ENCODE measurements around the gene NCOA7.
"Not testable (repeated sequence)": the region's sequence is repeated elsewhere in the genome, so short reads cannot be mapped to it uniquely, and the experiment has no call there.

NCOA7 gene

DNA sequence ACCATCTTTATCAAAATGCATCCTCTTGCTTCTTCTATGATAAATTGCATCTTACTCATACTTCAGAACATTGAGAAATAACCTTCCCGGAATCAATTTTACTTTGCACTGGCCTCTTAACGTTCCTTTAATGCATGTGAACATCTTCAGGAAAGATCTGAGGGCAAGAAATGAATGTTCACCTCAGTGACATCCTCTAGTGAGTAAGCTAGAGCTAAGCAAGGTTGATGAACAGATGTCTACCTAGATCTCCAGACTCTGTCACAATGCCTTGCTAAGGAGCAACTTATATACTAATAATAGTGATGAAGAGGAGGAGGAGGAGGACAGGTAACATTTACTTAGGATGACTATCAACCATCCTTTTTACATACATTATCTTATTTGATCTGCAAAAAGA lies 149.0 kb downstream of the NCOA7 start:
- H3K4me1 Mint-ChIP-seq (ENCODE audit: low read depth) = peaks cover 10% of the 10 kb centered on the region
- peaks cover 3% of the 10 kb centered on the region for H3K27me3 Mint-ChIP-seq (ENCODE audit: low read depth)
- no peak overlapping the region for H3K27ac Mint-ChIP-seq
- H3K4me3 Mint-ChIP-seq = no peak overlapping the region
- H3K36me3 Mint-ChIP-seq (ENCODE audit: low read depth) = no peaks in the 10 kb centered on the region
- DNase-seq (ENCODE audit: low spot score) = no peak
- H3K9me3 Mint-ChIP-seq = no peaks in the 10 kb centered on the region

DNA sequence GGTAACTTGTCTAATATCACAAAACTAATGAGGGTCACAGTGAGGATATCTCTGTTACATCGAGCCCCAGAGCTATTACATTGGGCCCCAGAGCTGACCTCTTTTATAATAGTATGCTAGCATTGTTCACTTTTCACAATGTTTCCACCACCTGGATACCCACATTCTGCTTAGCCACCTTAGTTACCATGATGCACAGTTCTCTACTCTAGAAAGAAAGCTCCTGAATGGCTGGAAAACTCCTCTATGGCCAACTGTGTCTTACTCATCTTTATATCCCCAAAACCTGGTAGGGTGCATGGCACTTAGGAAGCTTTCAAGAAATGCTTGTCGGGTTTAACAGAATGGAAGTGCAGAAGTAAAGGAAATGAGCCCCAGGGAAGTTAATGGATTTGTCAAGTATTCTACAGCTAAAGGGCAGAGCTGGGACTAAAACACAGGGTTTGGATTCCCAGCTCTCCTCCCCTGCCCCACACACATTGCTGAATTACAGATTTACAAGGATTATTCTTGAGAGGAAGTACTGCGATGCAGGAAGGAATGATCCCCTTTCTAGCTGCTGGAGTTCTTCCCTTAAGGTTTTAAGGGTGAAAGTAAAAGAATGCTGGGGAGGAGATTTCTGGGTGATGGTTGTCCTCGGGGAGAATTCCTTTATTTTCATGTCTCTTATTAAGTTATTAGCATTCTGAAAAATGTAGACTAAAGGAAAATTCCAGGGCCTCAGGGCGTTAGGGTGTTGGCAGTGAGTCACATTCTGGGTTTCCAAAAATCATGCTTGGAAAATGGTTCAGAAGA lies 149.7 kb downstream of the NCOA7 start:
- Mint-ChIP-seq H3K9me3 (no peaks in the 10 kb centered on the region), H3K36me3 (ENCODE audit: low read depth) (no peaks in the 10 kb centered on the region), H3K27me3 (ENCODE audit: low read depth) (peaks cover 3% of the 10 kb centered on the region), H3K4me1 (ENCODE audit: low read depth) (peaks cover 10% of the 10 kb centered on the region), H3K27ac (no peak overlapping the region), H3K4me3 (no peak overlapping the region)
- no peak for DNase-seq (ENCODE audit: low spot score)

DNA sequence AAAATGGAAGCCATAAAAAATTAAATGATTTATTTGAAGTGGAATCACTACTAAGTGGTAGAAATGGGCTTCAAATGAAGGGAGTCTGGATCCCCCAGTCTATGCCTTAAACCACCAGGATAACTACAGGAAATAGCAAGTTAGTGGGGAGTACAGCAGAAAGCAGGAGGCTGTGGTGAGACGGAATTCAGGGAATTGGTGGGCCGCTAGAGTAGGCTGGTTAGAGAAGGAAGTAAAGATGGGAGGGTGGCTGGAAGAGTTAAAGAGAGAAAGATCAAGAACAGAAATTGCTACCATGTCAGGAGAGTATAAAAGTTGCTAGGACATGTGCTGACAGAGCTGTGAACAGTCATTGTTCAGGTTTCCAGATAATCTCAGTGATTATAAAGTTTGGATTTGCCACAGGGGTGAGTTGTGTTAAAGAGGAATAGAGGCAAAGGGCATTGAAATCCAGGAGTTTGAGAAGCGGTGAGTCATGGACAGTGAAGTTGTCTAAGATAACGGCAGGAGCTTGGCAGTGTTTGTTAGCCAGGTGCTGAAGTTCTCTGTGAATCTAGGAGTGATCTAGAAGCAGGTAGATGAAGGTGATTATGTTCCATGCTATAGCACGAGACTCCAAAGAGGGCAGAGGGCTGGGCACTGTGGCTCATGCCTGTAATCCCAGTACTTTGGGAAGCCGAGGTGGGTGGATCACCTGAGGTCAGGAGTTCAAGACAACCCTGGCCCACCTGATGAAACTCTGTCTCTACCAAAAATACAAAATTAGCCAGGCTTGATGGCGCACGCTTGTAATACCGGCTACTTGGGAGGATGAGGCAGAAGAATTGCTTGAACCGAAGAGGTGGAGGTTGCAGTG lies 152.1 kb downstream of the NCOA7 start:
- peaks cover 18% of the 10 kb centered on the region for H3K4me1 Mint-ChIP-seq (ENCODE audit: low read depth)
- no peak overlapping the region for H3K4me3 Mint-ChIP-seq
- H3K36me3 Mint-ChIP-seq (ENCODE audit: low read depth) = no peaks in the 10 kb centered on the region
- no peak for DNase-seq (ENCODE audit: low spot score)
- H3K27ac Mint-ChIP-seq = no peak overlapping the region
- H3K9me3 Mint-ChIP-seq = no peaks in the 10 kb centered on the region
- H3K27me3 Mint-ChIP-seq (ENCODE audit: low read depth) = peaks cover 3% of the 10 kb centered on the region

DNA sequence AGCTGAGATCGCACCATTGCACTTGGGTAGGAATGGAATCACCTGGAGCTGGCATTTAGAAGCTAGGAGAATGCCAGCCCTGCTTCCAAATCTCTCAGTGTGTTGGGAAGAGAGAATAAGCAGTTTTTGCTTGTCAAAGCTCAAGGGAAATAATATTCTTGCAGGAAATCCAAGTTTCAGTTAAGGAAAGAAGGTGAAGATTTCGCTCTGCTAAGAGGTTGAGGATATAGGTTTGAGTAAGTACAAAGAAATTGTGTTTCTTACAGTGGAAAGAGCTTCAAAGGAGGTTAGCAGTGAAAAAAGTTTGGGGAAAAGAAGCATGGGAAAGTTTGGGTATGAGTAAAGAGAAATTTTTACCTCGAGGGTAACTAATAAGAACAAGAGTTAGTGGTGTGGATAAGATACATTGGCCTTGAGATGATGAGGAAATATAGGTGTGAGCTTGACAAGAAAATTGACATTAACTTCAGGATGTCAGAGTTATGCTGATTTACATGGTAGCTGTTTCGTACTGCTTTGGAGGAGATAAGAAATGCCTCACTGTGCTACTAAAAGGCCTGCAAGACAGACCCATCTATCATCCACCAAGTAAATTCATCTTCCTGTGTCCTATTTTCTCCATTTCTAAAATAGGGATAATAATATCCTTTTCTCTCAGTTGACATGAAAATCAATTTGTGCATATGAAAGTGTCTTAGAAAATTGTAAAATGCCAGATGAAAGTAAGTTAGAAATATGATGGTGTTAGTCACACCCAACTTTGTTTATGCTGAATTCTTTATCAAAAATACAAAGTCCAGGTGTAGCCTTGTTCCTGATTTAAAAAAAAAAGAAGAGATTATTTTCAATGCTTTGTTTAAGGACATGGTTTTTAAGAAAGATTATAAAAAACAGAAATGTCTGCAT lies 153.0 kb downstream of the NCOA7 start:
- Mint-ChIP-seq H3K27me3 (ENCODE audit: low read depth) (peaks cover 3% of the 10 kb centered on the region), H3K4me1 (ENCODE audit: low read depth) (peaks cover 18% of the 10 kb centered on the region), H3K27ac (no peak overlapping the region), H3K36me3 (ENCODE audit: low read depth) (no peaks in the 10 kb centered on the region), H3K4me3 (no peak overlapping the region), H3K9me3 (no peaks in the 10 kb centered on the region)
- no peak for DNase-seq (ENCODE audit: low spot score)

DNA sequence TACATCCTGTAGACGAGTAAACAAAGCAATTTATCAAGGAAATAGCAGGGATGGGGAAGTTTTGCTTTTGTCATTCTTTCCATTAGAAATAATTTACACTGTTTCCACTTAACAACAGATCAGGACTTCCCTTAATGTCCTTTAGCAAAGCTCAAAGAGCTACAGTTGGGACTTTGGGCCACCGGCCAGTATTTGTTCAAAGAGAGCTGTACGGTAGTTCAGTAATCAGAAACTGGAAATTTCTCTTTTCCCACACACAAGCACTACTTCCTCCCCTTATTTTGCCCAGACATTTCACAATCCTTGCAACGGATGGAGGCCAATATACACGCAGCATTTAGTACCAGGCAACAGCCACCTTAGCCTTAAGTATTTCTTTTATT lies 153.7 kb downstream of the NCOA7 start:
- Mint-ChIP-seq H3K4me3 (no peak overlapping the region), H3K27ac (no peak overlapping the region), H3K9me3 (no peaks in the 10 kb centered on the region), H3K27me3 (ENCODE audit: low read depth) (no peaks in the 10 kb centered on the region), H3K4me1 (ENCODE audit: low read depth) (peaks cover 15% of the 10 kb centered on the region), H3K36me3 (ENCODE audit: low read depth) (no peaks in the 10 kb centered on the region)
- DNase-seq (ENCODE audit: low spot score) = no peak

DNA sequence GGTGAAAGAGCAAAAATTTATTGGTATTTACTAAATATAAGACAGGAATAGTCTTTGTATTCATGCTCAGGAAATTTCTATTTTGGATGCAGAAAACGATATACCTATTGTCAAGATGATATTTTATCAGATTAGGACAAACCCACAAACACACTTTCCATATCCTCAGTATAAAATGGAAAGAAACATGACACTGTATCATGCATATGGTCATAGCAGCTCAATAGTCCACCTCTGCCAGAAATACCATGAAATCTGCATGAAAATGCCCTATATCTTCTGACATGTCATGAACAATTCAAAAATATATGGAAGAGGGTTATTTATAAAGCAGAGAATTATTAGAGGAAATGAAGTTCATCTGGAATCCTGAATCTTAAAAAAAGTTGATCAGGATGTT lies 154.1 kb downstream of the NCOA7 start:
- Mint-ChIP-seq H3K9me3 (no peaks in the 10 kb centered on the region), H3K27me3 (ENCODE audit: low read depth) (no peaks in the 10 kb centered on the region), H3K27ac (no peak overlapping the region), H3K4me3 (no peak overlapping the region), H3K4me1 (ENCODE audit: low read depth) (peaks cover 12% of the 10 kb centered on the region), H3K36me3 (ENCODE audit: low read depth) (no peaks in the 10 kb centered on the region)
- DNase-seq (ENCODE audit: low spot score) = no peak

DNA sequence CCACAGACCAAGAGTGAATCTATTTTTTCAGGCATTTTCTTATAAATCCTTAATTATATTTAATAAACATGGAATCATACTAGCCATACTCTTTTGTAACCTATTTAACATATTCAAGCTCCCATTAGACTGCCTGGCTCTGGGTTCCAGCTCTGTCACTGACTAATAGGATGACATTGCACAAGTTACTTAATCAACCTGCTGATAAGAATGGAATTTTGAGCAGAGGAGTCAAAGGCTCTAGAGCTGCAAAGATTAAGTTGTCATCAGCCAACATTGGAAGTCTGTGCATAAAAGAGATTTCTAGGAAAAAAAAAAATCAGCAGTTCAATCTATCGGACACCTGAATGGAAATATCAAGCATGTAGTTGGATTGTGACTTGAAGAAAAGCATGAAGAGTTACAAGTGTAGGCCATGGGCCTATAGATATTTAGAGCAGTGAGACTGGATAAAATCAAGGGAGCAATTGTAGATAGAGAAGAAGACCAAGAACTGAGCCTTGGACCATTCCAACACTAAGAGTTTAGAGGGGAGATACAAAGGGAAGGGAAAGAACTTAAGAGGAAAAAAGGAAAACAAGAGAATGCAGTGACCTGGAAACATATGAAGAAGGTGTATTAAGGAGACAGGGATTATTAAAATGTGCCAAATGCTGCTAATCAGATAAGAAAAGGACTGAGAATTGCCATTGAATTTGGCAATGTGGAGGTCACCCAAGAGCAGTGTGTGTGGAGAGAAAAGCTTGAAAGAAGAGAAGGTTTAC lies 154.8 kb downstream of the NCOA7 start:
- Mint-ChIP-seq H3K4me1 (ENCODE audit: low read depth) (peaks cover 12% of the 10 kb centered on the region), H3K27ac (no peak overlapping the region), H3K9me3 (no peaks in the 10 kb centered on the region), H3K27me3 (ENCODE audit: low read depth) (no peaks in the 10 kb centered on the region), H3K36me3 (ENCODE audit: low read depth) (no peaks in the 10 kb centered on the region), H3K4me3 (no peak overlapping the region)
- no peak for DNase-seq (ENCODE audit: low spot score)

DNA sequence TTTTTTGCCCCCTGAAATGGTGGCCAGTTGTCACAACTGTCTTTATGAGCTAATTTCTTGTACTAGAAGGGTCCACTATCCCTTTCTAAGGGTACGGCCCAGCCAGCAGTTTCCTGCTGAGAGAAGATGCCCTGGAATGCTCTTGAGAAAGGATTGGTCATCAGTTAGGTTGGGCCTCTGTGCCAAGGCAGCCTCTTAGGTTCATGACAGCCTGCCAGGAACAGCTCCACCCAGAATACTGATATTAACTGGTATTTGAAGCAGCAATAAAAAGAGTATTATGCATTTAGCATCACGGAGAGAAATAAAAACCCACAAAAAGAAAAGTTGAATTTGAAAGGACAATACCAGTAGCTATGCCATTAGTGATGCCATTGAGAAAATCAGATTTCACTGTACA lies 156.9 kb downstream of the NCOA7 start:
- H3K36me3 Mint-ChIP-seq (ENCODE audit: low read depth) = no peaks in the 10 kb centered on the region
- peaks cover 12% of the 10 kb centered on the region for H3K4me1 Mint-ChIP-seq (ENCODE audit: low read depth)
- no peak for DNase-seq (ENCODE audit: low spot score)
- no peaks in the 10 kb centered on the region for H3K27me3 Mint-ChIP-seq (ENCODE audit: low read depth)
- H3K27ac Mint-ChIP-seq = no peak overlapping the region
- no peak overlapping the region for H3K4me3 Mint-ChIP-seq
- no peaks in the 10 kb centered on the region for H3K9me3 Mint-ChIP-seq

DNA sequence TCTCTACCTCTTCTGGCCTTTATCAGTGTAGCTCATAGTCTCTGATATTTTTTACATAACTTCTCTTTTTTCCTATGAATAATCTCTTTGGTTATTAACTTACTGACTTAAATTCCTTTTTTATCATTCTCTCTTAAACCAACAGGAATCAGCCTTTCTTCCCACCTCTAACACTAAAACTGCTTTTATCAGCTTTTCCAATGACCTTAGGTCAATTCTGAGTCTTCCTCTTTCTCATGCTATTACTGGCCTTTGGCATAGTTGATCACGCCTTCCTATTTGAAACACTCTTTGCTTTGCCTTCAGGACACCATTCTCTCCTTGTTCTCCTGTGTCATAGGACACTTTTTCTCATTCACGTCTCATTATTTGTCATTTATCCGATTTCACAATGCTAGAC lies 157.7 kb downstream of the NCOA7 start:
- DNase-seq (ENCODE audit: low spot score) = no peak
- Mint-ChIP-seq H3K36me3 (ENCODE audit: low read depth) (no peaks in the 10 kb centered on the region), H3K4me1 (ENCODE audit: low read depth) (peaks cover 12% of the 10 kb centered on the region), H3K27me3 (ENCODE audit: low read depth) (no peaks in the 10 kb centered on the region), H3K4me3 (no peak overlapping the region), H3K9me3 (no peaks in the 10 kb centered on the region), H3K27ac (no peak overlapping the region)

DNA sequence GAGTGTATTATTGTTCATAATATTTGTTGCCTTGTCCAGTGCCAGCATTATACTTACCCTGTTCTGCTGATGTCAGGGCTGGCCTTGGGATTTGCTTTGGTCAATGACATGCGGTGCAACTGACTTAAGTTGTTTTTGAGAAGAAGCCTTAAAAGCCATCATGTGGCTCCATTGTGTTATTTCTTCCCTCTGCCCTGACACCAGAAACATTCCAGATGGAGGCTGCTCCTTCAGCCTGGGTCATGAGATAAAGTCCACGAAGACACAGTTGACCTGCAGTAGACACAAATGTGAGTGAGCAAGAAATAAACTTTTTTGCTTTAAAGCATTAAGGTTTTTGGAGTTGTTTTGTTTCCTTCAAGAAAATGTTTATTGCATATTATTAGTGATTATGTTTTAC lies 158.3 kb downstream of the NCOA7 start:
- Mint-ChIP-seq H3K27ac (no peak overlapping the region), H3K27me3 (ENCODE audit: low read depth) (no peaks in the 10 kb centered on the region), H3K4me1 (ENCODE audit: low read depth) (peaks cover 8% of the 10 kb centered on the region), H3K4me3 (no peak overlapping the region), H3K9me3 (no peaks in the 10 kb centered on the region), H3K36me3 (ENCODE audit: low read depth) (no peaks in the 10 kb centered on the region)
- no peak for DNase-seq (ENCODE audit: low spot score)

DNA sequence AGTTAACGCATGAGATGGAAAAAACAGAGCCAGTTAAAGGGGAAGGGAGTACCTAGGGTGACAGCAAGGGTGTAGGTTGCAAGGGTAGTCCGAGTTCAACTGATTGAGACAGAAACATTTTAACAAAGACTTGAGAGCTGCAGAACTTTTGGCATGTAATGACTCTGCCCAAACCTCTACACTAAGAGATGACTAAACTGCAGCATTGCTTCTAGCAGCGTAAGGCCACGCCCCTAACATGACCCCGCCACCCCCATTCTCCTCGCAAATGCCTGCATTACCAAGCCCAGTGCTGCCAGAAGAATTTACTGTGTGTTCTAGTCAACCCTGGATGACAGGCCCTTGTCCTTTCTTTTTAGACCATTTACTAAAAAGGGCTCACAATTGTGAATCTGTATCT lies 159.5 kb downstream of the NCOA7 start:
- H3K27ac Mint-ChIP-seq = no peak overlapping the region
- no peaks in the 10 kb centered on the region for H3K27me3 Mint-ChIP-seq (ENCODE audit: low read depth)
- no peaks in the 10 kb centered on the region for H3K9me3 Mint-ChIP-seq
- H3K36me3 Mint-ChIP-seq (ENCODE audit: low read depth) = no peaks in the 10 kb centered on the region
- H3K4me1 Mint-ChIP-seq (ENCODE audit: low read depth) = peaks cover 8% of the 10 kb centered on the region
- H3K4me3 Mint-ChIP-seq = no peak overlapping the region
- DNase-seq (ENCODE audit: low spot score) = no peak

DNA sequence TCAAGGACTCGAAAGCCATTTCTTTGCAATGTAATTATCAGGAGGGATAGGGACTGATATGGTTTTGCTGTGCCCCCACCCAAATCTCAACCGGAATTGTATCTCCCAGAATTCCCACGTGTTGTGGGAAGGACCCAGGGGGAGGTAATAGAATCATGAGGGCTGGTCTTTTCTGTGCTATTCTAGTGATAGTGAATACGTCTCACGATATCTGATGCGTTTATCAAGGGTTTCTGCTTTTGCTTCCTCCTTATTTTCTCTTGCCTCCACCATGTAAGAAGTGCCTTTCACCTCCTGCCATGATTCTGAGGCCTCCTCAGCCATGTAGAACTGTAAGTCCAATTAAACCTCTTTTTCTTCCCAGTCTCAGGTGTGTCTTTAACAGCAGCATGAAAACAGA lies 160.0 kb downstream of the NCOA7 start:
- not testable (repeated sequence) for H3K27me3 Mint-ChIP-seq (ENCODE audit: low read depth); H3K36me3 Mint-ChIP-seq (ENCODE audit: low read depth); H3K4me1 Mint-ChIP-seq (ENCODE audit: low read depth); H3K27ac Mint-ChIP-seq; H3K4me3 Mint-ChIP-seq; DNase-seq (ENCODE audit: low spot score); H3K9me3 Mint-ChIP-seq

DNA sequence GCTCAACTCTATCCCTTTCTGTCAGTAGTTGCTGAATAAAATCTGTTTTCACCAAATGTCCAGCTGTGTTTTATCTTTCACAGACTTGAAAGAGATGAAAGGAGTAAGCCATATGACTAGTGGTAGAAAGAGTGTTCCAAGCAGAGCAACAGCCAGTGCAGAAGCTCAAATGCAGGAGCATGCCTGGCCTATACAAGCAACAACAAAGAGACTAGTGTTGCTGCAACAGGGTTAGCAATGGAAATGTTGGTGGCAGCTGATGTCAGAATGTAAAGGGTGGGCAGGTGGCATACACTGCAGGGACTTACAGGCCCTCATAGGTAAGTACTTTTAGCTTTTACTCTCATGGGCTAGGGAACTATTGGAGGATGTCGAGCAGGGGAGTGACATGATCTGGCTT lies 160.6 kb downstream of the NCOA7 start:
- H3K27ac Mint-ChIP-seq = no peak overlapping the region
- no peaks in the 10 kb centered on the region for H3K9me3 Mint-ChIP-seq
- no peak for DNase-seq (ENCODE audit: low spot score)
- no peak overlapping the region for H3K4me3 Mint-ChIP-seq
- peaks cover 3% of the 10 kb centered on the region for H3K4me1 Mint-ChIP-seq (ENCODE audit: low read depth)
- H3K36me3 Mint-ChIP-seq (ENCODE audit: low read depth) = no peaks in the 10 kb centered on the region
- no peaks in the 10 kb centered on the region for H3K27me3 Mint-ChIP-seq (ENCODE audit: low read depth)

Data from T-helper 2 cell treated with Interferon-gamma antibody and Interleukin-4, amounts not matched to agents 5 μg/mL and 100 μg/mL, for 36 hours (primary cell).